HEK293T (cell line): ENCODE results near the gene CEP41.

Experiments used
- BHLHE40 ChIP-seq: fragments of 450-650 bp; IDR thresholded peaks from 2 replicates; pipeline ENCODE4 v1.6.1; 2016; ENCODE audit warnings: mild to moderate bottlenecking, moderate library complexity, borderline replicate concordance
- FOXK2 ChIP-seq: fragments of 450-650 bp; IDR thresholded peaks from 2 replicates; pipeline ENCODE4 v1.6.1; 2016; ENCODE audit warnings: mild to moderate bottlenecking

- TF ChIP-seq FOXK2 (no peak), BHLHE40 (no peak)
Observed at GRCh38 chr7:130369110-130369711, 71.6 kb downstream of the CEP41 start.
